Measurements from ENCODE around the gene C1QC. TPM values are rescaled to one million over a fixed set of nuclear protein-coding genes. Genes with fewer than 3 reads are reported as not detected.

C1QC gene
- total and polyA plus RNA-seq, 3 donors from 2014 or later, result 8.6 to 108 (median 36.8) TPM

GRCh38 chr1:22641247-22641646 lies 2.2 kb upstream of the C1QC start:
- 60 to 70% methylated on average over 8 of the region's 8 CpGs for WGBS, 2 donors
- intact Hi-C loops (cut with DNase I; ENCODE audit: low total_unique reads), result loop anchor here (5.0 kb wide), 1 partner anchor 219 kb away; no protein-coding TSS in a partner anchor

GRCh38 chr1:22641906-22642636 lies 1.4 kb upstream of the C1QC start:
- H3K4me3 ChIP-seq, result no peak overlapping the region
- peak; percentile 85 for DNase-seq
- H3K27me3 ChIP-seq, result no peaks in the 10 kb centered on the region
- intact Hi-C loops (cut with DNase I; ENCODE audit: low total_unique reads), result loop anchor here (5.0 kb wide), 1 partner anchor 220 kb away; no protein-coding TSS in a partner anchor
- H3K36me3 ChIP-seq (ENCODE audit: low read depth, missing control alignments), result no peaks in the 10 kb centered on the region
- no peak for TF ChIP-seq POLR2A (IDR thresholded peaks at IDR 0.05)
- peak; percentile 81 to 86 (median 84) for TF ChIP-seq CTCF (IDR thresholded peaks at IDR 0.05)
- 12 to 20% methylated on average over 5 to 18 of the region's 18 CpGs for WGBS, 2 donors
- H3K4me1 ChIP-seq, result no peaks in the 10 kb centered on the region
- H3K27ac ChIP-seq, result no peak overlapping the region
- no peaks in the 10 kb centered on the region for H3K9me3 ChIP-seq

More at GRCh38 chr1:22641247-22641646, 2.2 kb upstream of the C1QC start:
- no peak for TF ChIP-seq POLR2A (IDR thresholded peaks at IDR 0.05)
- no peak for TF ChIP-seq CTCF (IDR thresholded peaks at IDR 0.05)
- Histone ChIP-seq H3K36me3 (ENCODE audit: low read depth, missing control alignments) (no peaks in the 10 kb centered on the region), H3K27me3 (no peaks in the 10 kb centered on the region), H3K4me1 (no peaks in the 10 kb centered on the region), H3K27ac (no peak overlapping the region), H3K4me3 (no peak overlapping the region), H3K9me3 (no peaks in the 10 kb centered on the region)
- no peak for DNase-seq

- intact Hi-C loops (cut with DNase I; ENCODE audit: low total_unique reads), result loop anchor here (5.0 kb wide), 1 partner anchor 222 kb away; no protein-coding TSS in a partner anchor
These were observed 495 bp downstream of the C1QC start for GRCh38 chr1:22643928-22644327.

GRCh38 chr1:22645931-22646330 lies 2.5 kb downstream of the C1QC start:
- Histone ChIP-seq H3K9me3 (no peaks in the 10 kb centered on the region), H3K4me1 (no peaks in the 10 kb centered on the region), H3K27ac (no peak overlapping the region), H3K27me3 (no peaks in the 10 kb centered on the region), H3K4me3 (no peak overlapping the region), H3K36me3 (ENCODE audit: low read depth, missing control alignments) (no peaks in the 10 kb centered on the region)
- no peak for DNase-seq
- 84 to 93% methylated on average over 7 of the region's 7 CpGs for WGBS, 2 donors
- intact Hi-C loops (cut with DNase I; ENCODE audit: low total_unique reads), result no loop called here
- TF ChIP-seq CTCF (IDR thresholded peaks at IDR 0.05) (no peak), POLR2A (IDR thresholded peaks at IDR 0.05) (no peak)

More at GRCh38 chr1:22643928-22644327, 495 bp downstream of the C1QC start:
- H3K9me3 ChIP-seq, result no peaks in the 10 kb centered on the region
- DNase-seq, result no peak
- no peak overlapping the region for H3K27ac ChIP-seq
- H3K36me3 ChIP-seq (ENCODE audit: low read depth, missing control alignments), result no peaks in the 10 kb centered on the region
- H3K4me1 ChIP-seq, result no peaks in the 10 kb centered on the region
- TF ChIP-seq POLR2A (IDR thresholded peaks at IDR 0.05) (no peak), CTCF (IDR thresholded peaks at IDR 0.05) (no peak)
- no peaks in the 10 kb centered on the region for H3K27me3 ChIP-seq
- no peak overlapping the region for H3K4me3 ChIP-seq
- 40 to 87% methylated on average over 2 to 12 of the region's 12 CpGs for WGBS, 2 donors

Data from testis (tissue), 3 donors.